ENCODE measurements around the gene GRID1. TPM values are rescaled to one million over a fixed set of nuclear protein-coding genes. Genes with fewer than 3 reads are reported as not detected.
"Not testable (repeated sequence)": the region's sequence is repeated elsewhere in the genome, so short reads cannot be mapped to it uniquely, and the experiment has no call there.

GRID1 gene
- total RNA-seq, 1 experiment from 2014 or later = 0.53 TPM

DNA sequence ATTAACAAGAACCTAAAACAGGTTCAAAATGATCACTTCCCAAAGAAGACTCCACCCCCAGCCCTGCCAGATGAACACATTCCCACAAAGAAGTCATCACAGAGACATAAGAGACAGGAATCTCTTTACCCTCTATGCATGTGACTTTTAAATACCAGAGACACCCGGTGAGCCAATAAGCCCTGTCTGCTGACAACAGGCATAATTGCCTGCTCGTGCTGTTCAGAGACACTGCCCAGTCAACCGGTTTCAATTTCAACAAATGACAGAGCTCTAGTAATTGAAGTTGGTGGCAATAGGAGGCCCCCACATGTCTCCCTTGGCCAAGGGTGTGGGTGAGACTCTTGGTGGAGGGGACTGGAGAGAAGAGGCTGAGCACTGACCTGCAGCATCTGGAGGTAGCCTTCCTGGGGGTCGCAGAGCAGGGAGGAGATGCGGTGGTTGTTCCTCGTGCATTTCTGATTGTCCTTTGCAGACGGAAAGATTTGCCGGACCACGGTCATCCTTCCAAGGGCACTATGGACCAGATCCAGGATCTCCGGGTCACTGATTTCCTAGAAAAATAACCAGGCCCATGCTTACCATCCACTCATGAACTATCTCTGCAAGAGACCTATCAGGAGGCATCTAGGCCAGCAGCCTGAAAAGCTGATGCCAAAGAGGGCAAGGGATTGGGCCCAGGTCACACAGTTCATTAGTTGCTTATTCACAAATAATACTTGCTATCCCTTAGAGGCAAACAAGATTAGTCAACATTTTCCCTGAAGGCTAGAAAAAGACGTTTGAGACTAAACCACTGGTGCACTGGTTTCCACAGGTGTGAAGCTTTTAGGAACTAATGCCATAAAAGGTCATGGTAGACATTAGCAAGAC lies 497.7 kb downstream of the GRID1 start:
- in situ Hi-C loops (cut with HindIII; ENCODE audit: low pct_unique_long_range_greater_than_20kb, low sequenced_read_pairs) = no loop called here

DNA sequence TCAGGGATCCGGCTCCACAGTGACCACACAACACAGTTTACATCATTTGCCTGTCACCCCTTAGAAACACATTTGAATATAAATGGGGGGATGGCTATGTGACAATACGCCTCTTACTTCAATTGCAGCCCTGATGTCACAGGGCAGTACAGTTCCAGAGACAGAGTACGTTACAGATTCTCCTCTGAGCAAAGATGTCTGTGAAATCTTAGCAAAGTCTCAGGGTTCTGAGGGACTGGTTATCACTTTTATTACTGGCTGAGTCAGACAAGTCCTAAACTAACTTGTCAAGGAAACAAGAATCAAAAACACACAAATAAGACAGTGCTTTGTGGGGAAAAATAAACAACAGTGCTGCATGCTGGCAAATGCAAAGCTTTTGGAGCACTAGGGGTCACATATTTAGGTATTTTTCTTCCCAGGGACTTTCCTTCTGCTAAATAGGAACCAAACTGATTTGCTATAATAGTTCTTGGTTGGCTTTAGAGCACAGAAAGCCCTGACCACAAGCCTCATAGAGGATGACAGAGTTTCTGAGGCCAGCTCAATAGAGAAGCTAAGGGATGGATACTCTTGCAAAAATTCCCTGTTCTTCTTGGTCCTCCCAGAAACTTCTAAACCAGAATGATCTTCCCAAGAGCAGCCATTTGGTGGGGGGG lies 501.6 kb downstream of the GRID1 start:
- no peak for DNase-seq (ENCODE audit: low read depth, low spot score)

More for the DNA sequence above, 497.7 kb downstream of the GRID1 start:
- DNase-seq (ENCODE audit: low read depth, low spot score) = no peak

DNA sequence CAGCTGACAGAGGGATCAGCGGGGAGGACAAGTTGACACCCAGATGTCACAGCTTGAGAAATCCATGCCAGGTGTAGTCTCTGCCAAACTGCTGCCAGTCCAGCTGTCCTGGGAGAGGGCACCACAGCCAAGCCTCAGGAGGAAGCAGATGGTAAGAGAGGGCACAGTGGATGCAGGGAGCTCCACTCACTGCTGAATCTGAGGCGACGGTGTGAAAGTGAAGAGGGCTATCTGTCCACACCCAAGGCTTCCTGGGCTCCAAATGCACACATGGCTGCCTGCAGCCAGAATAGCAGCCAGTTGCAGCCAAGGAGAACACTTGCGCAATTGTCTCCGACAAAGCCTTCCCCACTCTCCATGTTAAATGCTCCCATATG lies 502.4 kb downstream of the GRID1 start:
- DNase-seq (ENCODE audit: low read depth, low spot score) = no peak
- in situ Hi-C loops (cut with HindIII; ENCODE audit: low pct_unique_long_range_greater_than_20kb, low sequenced_read_pairs) = no loop called here

More for the DNA sequence above, 501.6 kb downstream of the GRID1 start:
- in situ Hi-C loops (cut with HindIII; ENCODE audit: low pct_unique_long_range_greater_than_20kb, low sequenced_read_pairs) = no loop called here

DNA sequence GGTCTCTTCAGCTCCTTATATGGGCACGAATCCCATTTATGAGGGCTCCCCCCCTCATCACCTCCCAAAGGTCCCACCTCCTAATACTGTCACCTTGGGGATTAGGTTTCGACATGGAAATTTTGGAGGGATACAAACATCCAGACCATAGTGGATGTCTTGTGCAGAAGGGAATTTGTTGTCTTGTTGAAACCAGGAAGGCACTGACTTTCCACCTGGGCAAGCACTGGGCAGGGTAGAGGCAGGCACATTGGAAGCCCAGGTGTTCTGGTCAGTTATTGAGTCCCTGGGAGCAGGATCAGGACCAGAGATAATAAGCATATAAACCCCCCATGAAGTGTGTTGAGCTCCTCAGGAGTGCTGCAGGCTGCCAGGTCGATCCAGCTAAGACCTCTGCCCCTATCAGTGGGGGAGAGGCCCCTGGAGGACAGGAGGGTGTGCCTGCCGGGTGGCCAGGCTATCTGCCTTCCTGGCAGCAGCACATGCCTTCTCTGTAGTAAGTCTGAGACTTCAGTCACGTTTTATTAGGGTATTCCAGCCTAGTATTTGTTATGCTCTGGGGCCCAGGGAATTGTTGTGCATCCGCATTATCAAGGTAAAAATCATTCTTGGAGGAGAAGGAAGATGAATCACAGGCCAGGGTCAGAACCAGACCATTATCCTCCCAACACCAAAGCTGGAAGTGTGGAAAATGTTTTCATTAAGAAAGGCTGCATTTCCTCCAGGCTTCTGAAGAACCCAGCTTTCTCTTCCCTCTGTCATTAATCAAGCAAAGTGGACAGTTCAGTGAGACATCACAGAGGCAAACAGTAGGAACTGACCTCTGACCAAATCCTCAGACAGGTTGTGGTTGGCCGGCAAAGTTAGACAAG lies 503.1 kb downstream of the GRID1 start:
- in situ Hi-C loops (cut with HindIII; ENCODE audit: low pct_unique_long_range_greater_than_20kb, low sequenced_read_pairs) = no loop called here
- no peak for DNase-seq (ENCODE audit: low read depth, low spot score)

DNA sequence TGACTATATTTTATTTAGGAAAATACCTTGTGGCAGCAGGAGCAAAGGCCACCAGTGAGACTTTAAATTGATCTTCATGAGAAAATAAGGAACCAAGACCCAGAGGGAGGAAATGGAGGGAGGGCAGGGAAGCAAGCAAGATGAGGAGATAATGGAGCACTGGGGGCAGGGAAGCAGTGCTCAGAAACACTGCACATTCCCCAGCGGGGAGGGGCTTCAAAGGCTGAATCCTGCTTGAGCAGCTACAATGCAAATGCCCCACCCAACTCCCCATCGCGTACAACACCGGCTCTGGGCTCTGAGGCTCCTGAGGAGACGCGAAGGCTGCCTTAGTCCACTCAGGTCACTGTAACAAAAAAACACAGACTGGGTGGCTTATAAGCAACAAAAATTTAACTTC lies 503.8 kb downstream of the GRID1 start:
- no peak for DNase-seq (ENCODE audit: low read depth, low spot score)
- in situ Hi-C loops (cut with HindIII; ENCODE audit: low pct_unique_long_range_greater_than_20kb, low sequenced_read_pairs) = no loop called here

DNA sequence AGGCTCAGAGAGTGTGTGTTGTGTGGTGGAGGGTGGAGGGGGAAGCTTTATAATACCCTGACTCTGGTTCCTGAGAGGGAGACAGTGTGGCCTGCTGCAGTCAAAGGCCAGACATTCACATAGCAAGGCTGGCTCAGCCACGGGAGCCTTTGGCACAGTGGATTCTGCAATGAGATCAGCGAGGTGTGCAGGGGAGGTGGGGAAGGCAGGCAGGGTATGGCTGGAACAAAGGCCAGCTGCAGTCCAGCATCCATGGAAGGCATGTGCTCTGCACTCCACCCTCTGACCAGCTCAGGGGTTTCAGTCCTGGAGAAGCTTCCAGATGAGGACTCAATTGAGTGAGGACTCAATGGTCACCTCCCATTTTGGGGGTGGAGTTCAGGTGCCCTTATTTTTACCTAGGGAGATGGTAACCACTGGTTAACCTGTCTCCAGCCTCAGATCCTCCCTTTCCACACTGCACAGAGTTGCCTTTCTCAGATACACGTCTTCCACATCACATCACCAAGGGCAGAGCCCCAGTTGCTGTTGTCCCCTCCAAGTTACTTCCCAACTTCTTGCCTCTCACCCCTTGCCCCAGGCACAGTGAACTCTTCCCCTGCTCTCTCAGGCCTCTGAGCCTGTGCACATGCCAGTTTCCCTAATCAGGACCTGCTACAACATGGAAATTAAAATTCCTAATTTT lies 504.9 kb downstream of the GRID1 start:
- in situ Hi-C loops (cut with HindIII; ENCODE audit: low pct_unique_long_range_greater_than_20kb, low sequenced_read_pairs) = no loop called here
- DNase-seq (ENCODE audit: low read depth, low spot score) = no peak

DNA sequence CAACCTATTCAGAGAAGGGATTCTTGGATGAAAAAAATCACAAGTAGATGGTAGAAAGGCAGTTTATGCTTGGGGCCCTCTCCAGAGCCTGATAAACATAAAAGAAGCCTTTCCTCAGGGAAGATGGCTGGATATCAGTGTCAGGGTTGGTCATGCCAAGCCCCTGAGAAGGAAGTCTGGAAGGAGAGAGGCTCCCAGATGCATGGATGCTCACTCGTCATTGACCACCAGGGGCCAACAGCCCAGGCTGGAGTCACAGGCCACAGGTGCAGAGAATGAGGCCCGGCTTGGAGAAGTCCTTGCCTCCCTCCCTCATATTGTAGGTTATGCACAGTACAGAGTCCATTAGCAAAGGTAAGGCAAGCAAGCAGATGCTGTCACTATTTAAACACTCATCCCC lies 506.7 kb downstream of the GRID1 start:
- in situ Hi-C loops (cut with HindIII; ENCODE audit: low pct_unique_long_range_greater_than_20kb, low sequenced_read_pairs) = no loop called here
- DNase-seq (ENCODE audit: low read depth, low spot score) = no peak

DNA sequence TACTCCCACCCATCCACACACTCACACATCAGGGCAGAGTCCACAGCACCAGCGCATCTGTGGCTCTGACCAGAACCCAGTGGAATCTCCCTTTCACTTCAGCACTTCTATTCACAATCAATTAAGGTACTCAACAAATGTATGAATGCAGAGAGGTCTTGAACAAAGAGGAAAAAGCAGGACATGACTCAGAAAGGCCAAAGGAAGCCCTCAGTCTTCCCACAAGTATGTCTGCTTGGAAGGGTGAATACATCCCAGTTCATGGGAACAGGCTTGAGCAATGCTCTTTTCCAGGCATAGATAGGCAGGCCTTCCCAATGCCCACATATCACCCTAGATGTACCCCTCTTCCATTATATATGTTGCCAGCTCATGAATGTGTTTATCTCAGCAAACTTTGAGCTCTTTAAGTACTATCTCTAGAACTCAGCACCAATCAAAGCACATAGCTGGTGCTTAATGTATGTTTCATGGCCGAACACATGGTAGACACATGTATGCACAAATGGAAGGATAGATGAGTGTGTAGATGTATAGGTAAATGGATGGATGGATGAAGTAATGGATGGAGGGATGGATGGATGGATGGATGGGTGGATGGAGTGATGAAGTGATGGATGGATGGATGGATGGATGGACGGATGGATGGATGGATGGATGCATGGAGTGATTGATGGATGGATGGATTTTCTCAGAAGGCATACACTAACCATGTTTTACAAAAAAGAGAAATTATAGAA lies 507.6 kb downstream of the GRID1 start:
- in situ Hi-C loops (cut with HindIII; ENCODE audit: low pct_unique_long_range_greater_than_20kb, low sequenced_read_pairs) = no loop called here

DNA sequence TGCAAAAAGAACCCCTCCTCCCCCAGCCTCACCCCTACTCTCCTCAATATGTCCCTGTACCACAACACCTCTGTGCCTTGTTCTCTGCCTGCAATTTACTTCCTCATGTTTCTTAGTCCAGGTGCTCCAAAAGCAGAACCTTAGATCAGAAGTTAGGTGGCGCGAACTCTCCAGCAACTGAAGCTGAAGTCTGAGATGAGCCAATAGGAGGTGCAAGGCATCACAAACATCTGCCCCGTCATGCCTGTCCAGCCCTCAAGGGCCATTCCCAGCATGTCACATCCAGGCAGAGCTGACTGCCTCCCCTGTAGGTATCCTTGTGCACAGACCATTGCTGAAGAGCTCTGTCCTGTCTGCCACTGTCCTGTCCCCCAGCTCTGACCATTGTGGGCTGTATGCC lies 508.8 kb downstream of the GRID1 start:
- in situ Hi-C loops (cut with HindIII; ENCODE audit: low pct_unique_long_range_greater_than_20kb, low sequenced_read_pairs) = no loop called here
- no peak for DNase-seq (ENCODE audit: low read depth, low spot score)

More for the DNA sequence above, 507.6 kb downstream of the GRID1 start:
- no peak for DNase-seq (ENCODE audit: low read depth, low spot score)

DNA sequence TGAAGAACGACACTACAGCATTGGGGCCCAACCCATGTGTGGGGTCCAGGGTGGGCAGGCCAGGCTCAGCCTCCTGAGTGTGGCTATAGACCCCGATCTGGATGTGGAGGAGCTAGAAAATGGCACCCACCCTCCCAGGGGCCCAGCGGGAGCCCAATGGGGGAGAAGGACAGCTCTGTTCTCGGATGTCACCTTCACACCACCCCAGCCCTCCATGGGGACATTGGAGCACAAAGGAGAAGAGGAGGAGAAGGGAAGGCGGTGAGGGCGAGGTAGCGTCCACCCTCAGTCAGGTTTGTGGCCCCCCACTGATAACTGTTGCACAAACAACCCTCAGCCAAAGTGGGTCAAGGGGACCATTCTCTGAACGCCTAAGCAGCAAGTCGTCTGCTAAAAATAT lies 509.3 kb downstream of the GRID1 start:
- in situ Hi-C loops (cut with HindIII; ENCODE audit: low pct_unique_long_range_greater_than_20kb, low sequenced_read_pairs) = no loop called here
- DNase-seq (ENCODE audit: low read depth, low spot score) = no peak

DNA sequence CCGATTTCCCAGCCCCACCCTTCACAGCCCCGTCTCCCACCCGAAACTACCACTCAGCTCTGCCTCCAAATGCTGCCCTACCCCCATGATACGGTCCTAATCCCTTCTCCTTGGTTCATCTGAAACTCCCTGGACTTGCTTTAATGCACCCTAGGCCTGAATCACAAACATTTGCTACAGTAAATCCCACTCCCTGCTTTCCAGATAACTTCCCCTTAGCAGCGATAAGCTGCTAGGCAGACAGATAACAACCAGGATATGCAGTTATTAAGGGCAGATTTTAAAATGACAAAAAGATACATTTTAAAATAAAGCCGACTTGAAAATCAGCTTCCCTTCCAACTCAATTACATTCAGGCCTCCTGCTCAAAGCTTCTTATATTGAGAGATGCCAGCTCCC lies 514.7 kb downstream of the GRID1 start:
- no peak for DNase-seq (ENCODE audit: low read depth, low spot score)
- in situ Hi-C loops (cut with HindIII; ENCODE audit: low pct_unique_long_range_greater_than_20kb, low sequenced_read_pairs) = no loop called here

DNA sequence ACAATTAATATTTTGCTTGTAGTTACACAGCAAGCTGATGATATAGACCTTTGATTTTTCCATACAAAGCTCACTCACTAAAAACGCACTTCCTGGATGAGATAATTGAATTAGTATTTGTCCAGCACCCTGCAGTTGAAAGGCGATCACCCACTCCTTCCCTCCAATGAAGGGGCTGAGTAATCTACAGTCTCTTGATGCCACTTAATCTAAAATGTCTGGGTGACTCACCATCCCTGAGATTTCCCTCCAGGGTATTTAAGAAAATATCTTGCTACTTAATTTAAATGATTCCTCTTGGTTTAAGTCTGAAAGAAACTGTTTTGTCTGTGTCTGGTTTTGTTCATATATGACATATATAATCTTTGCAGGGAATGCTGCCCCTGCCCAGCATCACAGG lies 515.3 kb downstream of the GRID1 start:
- DNase-seq (ENCODE audit: low read depth, low spot score) = no peak
- in situ Hi-C loops (cut with HindIII; ENCODE audit: low pct_unique_long_range_greater_than_20kb, low sequenced_read_pairs) = no loop called here

DNA sequence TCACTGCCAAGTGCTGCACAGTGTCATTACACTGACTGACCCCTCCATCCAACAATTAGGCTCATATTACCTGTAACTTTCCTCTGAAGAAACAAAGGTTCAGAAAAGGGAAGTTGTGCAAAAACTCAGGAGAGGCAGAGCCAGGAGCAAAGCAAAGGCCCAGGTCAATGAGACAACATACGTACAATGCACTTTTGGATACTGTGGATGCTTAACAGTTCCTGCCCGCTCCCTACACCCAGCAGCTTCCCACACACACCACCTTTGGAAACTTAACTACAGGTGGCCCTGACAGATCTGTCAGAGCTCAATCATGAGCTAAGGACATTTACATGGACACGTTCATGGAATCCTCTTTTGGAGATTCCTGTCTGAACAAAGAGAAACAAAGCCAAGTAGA lies 515.9 kb downstream of the GRID1 start:
- in situ Hi-C loops (cut with HindIII; ENCODE audit: low pct_unique_long_range_greater_than_20kb, low sequenced_read_pairs) = no loop called here

DNA sequence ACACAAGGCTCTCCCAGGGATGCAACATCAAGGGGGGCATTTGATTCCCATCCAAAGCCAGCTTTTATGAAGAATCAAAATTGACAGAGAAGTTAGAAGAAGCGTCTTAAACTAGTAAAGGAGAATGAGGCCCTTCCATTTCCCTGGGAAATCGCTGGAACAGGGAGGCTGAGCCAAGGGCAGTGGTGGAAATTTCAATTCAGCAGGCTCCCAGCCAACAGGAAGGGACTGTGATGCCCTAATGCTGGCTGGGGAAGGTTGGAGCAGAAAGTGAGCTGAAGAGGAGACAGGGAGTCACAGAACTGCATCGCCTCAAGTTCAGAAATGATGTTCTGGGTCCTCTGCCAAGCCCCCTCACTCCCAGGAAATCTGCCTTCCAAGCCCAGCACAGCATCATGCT lies 517.3 kb downstream of the GRID1 start:
- no peak for DNase-seq (ENCODE audit: low read depth, low spot score)
- in situ Hi-C loops (cut with HindIII; ENCODE audit: low pct_unique_long_range_greater_than_20kb, low sequenced_read_pairs) = no loop called here

More for the DNA sequence above, 515.9 kb downstream of the GRID1 start:
- no peak for DNase-seq (ENCODE audit: low read depth, low spot score)

DNA sequence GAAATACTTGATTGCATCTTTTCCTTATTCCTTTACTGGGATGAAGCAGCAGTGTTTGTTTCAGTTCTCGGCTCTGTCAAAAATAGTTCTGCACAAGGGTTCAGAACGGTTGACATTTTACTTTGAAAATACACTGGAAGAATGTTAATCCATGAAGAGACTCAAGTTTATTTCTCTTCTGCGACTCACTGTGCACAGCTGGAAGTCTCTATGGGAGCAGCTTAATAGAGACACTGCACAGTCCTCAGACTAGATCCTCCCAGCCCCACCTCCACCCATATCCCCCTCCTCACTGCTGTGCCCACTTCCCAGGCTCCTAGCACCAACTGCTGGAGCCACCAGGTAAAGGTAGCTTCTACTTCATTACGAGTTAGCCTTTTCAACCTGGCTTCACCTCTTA lies 517.8 kb downstream of the GRID1 start:
- in situ Hi-C loops (cut with HindIII; ENCODE audit: low pct_unique_long_range_greater_than_20kb, low sequenced_read_pairs) = no loop called here
- no peak for DNase-seq (ENCODE audit: low read depth, low spot score)

DNA sequence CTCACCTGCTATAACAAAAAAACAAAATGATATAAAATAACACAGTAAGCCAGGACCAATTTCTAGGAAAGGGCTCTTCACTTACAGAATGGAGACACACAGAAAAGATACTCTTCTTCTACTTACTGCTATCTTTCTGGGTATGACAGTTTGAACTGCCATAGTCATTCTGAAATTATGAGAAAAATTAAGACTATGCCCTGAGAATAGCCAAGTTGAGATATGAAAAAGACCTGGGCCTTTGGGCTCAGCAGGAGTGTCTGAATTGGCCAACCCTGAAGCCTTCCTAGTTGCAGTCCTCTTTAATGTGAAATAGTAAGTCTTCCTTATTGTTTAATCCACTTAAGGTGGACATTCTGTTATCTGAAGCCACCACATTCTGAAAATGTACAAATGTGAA lies 519.5 kb downstream of the GRID1 start:
- DNase-seq (ENCODE audit: low read depth, low spot score) = no peak
- in situ Hi-C loops (cut with HindIII; ENCODE audit: low pct_unique_long_range_greater_than_20kb, low sequenced_read_pairs) = no loop called here

DNA sequence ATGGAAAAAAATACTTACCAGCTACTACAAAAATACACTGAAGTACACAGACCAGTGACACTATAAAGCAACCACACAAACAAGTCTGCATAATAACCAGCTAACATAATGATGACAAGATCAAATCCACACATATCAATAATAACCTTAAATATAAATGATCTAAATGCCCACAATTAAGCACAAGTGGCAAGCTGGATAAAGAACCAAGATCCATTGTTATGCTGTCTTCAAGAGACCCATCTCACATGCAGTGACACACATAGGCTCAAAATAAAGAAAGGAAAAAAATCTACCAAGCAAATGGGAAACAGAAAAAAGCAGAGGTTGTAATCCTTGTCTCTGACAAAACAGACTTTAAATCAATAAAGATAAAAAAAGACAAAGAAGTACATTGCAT lies 527.9 kb downstream of the GRID1 start:
- DNase-seq (ENCODE audit: low read depth, low spot score); in situ Hi-C loops (cut with HindIII; ENCODE audit: low pct_unique_long_range_greater_than_20kb, low sequenced_read_pairs): not testable (repeated sequence)
